ENCODE data around the gene SEMA4D. TPM values are rescaled to one million over a fixed set of nuclear protein-coding genes. Genes with fewer than 3 reads are reported as not detected.

Gene SEMA4D
- total and polyA plus RNA-seq, 2 donors from 2014 or later = 18.9 to 147 TPM

DNA sequence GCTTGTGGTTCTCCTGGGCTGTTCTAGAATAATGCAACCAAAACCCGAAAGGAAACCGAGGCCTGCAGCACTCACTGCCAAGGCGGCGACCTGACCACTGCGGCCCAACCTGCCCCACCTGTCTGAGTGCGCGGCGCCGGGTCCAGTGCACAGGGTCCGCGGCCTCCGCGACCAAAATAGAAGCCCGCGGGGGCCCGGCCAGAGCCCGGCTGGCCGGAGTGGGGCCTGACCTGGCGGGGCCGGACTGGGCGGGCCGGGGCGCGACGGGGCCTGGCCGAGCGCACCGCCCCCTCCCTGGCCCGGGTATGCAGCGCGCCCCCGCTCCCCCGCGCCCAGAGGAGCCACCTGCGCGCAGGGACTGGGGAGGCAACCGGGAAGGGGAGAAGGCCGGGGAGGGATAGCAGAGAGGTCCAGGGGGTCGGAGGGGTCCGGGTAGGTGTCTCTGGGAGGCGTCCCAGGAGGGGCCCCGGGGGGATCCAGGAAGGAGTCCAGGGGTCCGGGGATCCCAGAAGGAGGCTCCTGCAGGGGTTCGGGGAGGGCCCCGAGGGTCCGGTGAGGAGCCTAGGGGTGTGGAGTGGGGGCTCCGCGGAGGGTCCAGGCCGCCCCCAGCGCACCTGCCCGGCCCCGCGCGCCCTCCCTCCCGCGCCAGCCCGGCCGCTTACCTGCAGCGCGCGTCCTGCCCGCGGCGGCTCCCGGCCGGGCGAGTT is 503 bp downstream of the SEMA4D start:
- Histone ChIP-seq H3K36me3 (ENCODE audit: control insufficient read depth in 2 of 3, insufficient read depth in 3 of 3, low read length in 3 of 3) (no peaks in the 10 kb centered on the region), H3K27ac (ENCODE audit: low read depth in 2 of 2, low read length in 2 of 2) (peak overlapping the region; percentile 78 to 83), H3K4me1 (ENCODE audit: control insufficient read depth in 2 of 3, insufficient read depth in 2 of 3, low read depth in 1 of 3, low read length in 3 of 3) (peaks cover 0 to 23% (median 20%) of the 10 kb centered on the region in 3 donors), H3K4me3 (ENCODE audit: low read length in 3 of 3) (peak overlapping the region; percentile 52 to 89 (median 76)), H3K9ac (ENCODE audit: low read length in 3 of 3) (peak overlapping the region in 2 of 3 donors; percentile 68 to 77), H3K27me3 (ENCODE audit: control insufficient read depth, insufficient read depth, low read length) (no peaks in the 10 kb centered on the region), H3K9me3 (ENCODE audit: control insufficient read depth in 2 of 3, insufficient read depth in 1 of 3, low read length in 3 of 3) (no peaks in the 10 kb centered on the region)
- FAIRE-seq = no peak
- intact Hi-C loops (cut with DNase I) = no loop called here
- DNase-seq = peak in 3 of 5 donors; percentile 36 to 77 (median 40)
- no peak for TF ChIP-seq CTCF (IDR thresholded peaks at IDR 0.05; ENCODE audit: borderline replicate concordance, extremely low read depth, insufficient read depth)

DNA sequence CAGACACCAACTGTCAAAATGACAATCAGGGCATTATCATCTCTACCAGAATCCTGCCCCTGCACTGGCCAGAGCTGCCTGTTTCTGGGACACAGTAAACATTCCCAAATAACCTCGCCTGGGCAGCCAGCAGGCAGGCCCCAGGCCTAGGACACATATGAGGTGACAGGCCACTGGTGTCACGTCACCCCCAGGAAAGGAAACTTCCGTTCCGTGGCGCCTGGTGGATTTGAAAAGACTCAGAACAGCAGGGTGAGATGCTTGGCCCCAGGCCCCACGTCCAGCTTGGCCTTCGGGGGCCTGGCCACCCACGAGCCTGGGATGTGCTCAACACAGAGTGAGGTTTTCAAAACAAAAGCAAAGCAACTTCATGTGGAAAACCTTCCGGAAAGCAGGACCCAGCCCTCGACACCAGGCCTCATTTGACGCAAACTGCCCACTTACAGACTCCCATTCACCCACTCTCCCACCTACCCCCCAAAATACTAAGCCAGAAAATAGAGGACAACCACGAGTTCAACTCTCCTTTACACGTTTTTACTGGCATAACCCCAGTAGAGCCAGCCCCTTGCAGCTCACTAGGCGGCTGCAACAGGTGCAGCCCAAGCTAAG is 1.2 kb downstream of the SEMA4D start:
- DNase-seq = no peak
- TF ChIP-seq CTCF (IDR thresholded peaks at IDR 0.05; ENCODE audit: borderline replicate concordance, extremely low read depth, insufficient read depth) = no peak
- intact Hi-C loops (cut with DNase I) = no loop called here

GRCh38 chr9:89495824-89496560 is 1.9 kb downstream of the SEMA4D start:
- Histone ChIP-seq H3K27ac (ENCODE audit: low read depth in 2 of 2, low read length in 2 of 2) (peak overlapping the region in 1 of 2 donors; percentile 78), H3K9me3 (ENCODE audit: control insufficient read depth in 2 of 3, insufficient read depth in 1 of 3, low read length in 3 of 3) (no peaks in the 10 kb centered on the region), H3K9ac (ENCODE audit: low read length in 3 of 3) (peak overlapping the region in 2 of 3 donors; percentile 34 to 77), H3K4me1 (ENCODE audit: control insufficient read depth in 2 of 3, insufficient read depth in 2 of 3, low read depth in 1 of 3, low read length in 3 of 3) (peaks cover 0 to 23% (median 20%) of the 10 kb centered on the region in 3 donors), H3K27me3 (ENCODE audit: control insufficient read depth, insufficient read depth, low read length) (no peaks in the 10 kb centered on the region), H3K4me3 (ENCODE audit: low read length in 3 of 3) (peak overlapping the region; percentile 17 to 89 (median 76)), H3K36me3 (ENCODE audit: control insufficient read depth in 2 of 3, insufficient read depth in 3 of 3, low read length in 3 of 3) (no peaks in the 10 kb centered on the region)
- TF ChIP-seq CTCF (IDR thresholded peaks at IDR 0.05; ENCODE audit: borderline replicate concordance, extremely low read depth, insufficient read depth) = no peak
- intact Hi-C loops (cut with DNase I) = no loop called here
- FAIRE-seq (no peak), DNase-seq (no peak)

More for the DNA sequence above, 1.2 kb downstream of the SEMA4D start:
- H3K9me3 ChIP-seq (ENCODE audit: control insufficient read depth in 2 of 3, insufficient read depth in 1 of 3, low read length in 3 of 3) = no peaks in the 10 kb centered on the region
- no peaks in the 10 kb centered on the region for H3K36me3 ChIP-seq (ENCODE audit: control insufficient read depth in 2 of 3, insufficient read depth in 3 of 3, low read length in 3 of 3)
- H3K9ac ChIP-seq (ENCODE audit: low read length in 3 of 3) = peak overlapping the region in 2 of 3 donors; percentile 68 to 77
- H3K27me3 ChIP-seq (ENCODE audit: control insufficient read depth, insufficient read depth, low read length) = no peaks in the 10 kb centered on the region
- peaks cover 0 to 23% (median 20%) of the 10 kb centered on the region in 3 donors for H3K4me1 ChIP-seq (ENCODE audit: control insufficient read depth in 2 of 3, insufficient read depth in 2 of 3, low read depth in 1 of 3, low read length in 3 of 3)
- H3K4me3 ChIP-seq (ENCODE audit: low read length in 3 of 3) = peak overlapping the region; percentile 52 to 89 (median 76)
- peak overlapping the region; percentile 78 to 83 for H3K27ac ChIP-seq (ENCODE audit: low read depth in 2 of 2, low read length in 2 of 2)
- no peak for FAIRE-seq

All from kidney (tissue), 14 donors.